ENCODE results near the gene MGMT. TPM values are rescaled to one million over a fixed set of nuclear protein-coding genes. Genes with fewer than 3 reads are reported as not detected.

MGMT gene
- polyA plus RNA-seq, 1 donor from 2014 or later = 0.94 TPM

DNA sequence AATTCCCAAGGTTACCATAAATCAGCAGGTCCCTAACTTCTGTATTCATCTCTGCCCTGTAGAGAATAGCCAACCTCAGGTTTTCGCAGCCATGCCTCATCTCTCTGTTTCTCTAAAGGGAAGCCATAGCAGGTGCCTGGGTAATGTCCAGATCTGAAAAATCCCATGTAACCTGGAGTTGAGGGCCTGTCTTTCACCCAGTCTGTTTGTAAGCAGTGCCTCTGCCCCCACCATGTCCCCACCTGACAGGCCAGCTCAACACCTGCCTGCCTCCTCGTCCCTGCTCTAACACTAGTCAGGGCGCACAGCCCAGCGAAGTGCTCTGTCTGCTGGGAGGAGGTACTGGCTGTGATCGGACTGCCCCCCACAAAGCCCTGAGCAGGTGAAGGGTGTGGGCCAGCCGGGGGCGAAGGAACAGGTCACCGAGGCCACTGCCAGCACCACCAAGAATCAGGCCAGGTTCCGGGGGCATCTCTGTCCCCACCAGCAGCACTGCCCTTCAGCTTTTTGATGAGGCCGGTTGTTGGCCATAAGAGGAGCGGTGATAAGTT, 210.4 kb downstream of the MGMT start:
- Histone ChIP-seq H3K79me2 (replicated peaks; ENCODE audit: insufficient read depth, low read length) (no peaks in the 10 kb centered on the region), H3K9ac (ENCODE audit: low read length) (no peak overlapping the region), H2AFZ (ENCODE audit: low read depth, low read length) (no peak overlapping the region), H3K4me3 (ENCODE audit: low read length) (no peak overlapping the region), H3F3A (ENCODE audit: insufficient read depth, low read length, poor library complexity, severe bottlenecking) (no peaks in the 10 kb centered on the region), H3K27me3 (ENCODE audit: insufficient read depth, low read depth, low read length) (no peaks in the 10 kb centered on the region), H3K36me3 (ENCODE audit: insufficient read depth, low read length) (no peaks in the 10 kb centered on the region), H3K9me3 (ENCODE audit: low read length) (no peaks in the 10 kb centered on the region), H3K27ac (ENCODE audit: low read length) (no peak overlapping the region), H3K9me2 (ENCODE audit: insufficient read depth, low read length) (no peaks in the 10 kb centered on the region), H3K4me2 (ENCODE audit: low read length) (no peak overlapping the region), H4K20me1 (ENCODE audit: insufficient read depth) (no peaks in the 10 kb centered on the region)
- TF ChIP-seq MXI1 (conservative IDR thresholded peaks at IDR 0.05; ENCODE audit: poor library complexity, severe bottlenecking) (no peak), EZH2 (IDR thresholded peaks at IDR 0.05; ENCODE audit: borderline replicate concordance, insufficient read depth, low read length, poor library complexity, severe bottlenecking) (no peak), RAD21 (conservative IDR thresholded peaks at IDR 0.05) (no peak), EP300 (conservative IDR thresholded peaks at IDR 0.05; ENCODE audit: poor library complexity, severe bottlenecking) (no peak), POLR2AphosphoS5 (IDR thresholded peaks at IDR 0.05) (no peak)
- TF ChIP-seq, protein P1, sequence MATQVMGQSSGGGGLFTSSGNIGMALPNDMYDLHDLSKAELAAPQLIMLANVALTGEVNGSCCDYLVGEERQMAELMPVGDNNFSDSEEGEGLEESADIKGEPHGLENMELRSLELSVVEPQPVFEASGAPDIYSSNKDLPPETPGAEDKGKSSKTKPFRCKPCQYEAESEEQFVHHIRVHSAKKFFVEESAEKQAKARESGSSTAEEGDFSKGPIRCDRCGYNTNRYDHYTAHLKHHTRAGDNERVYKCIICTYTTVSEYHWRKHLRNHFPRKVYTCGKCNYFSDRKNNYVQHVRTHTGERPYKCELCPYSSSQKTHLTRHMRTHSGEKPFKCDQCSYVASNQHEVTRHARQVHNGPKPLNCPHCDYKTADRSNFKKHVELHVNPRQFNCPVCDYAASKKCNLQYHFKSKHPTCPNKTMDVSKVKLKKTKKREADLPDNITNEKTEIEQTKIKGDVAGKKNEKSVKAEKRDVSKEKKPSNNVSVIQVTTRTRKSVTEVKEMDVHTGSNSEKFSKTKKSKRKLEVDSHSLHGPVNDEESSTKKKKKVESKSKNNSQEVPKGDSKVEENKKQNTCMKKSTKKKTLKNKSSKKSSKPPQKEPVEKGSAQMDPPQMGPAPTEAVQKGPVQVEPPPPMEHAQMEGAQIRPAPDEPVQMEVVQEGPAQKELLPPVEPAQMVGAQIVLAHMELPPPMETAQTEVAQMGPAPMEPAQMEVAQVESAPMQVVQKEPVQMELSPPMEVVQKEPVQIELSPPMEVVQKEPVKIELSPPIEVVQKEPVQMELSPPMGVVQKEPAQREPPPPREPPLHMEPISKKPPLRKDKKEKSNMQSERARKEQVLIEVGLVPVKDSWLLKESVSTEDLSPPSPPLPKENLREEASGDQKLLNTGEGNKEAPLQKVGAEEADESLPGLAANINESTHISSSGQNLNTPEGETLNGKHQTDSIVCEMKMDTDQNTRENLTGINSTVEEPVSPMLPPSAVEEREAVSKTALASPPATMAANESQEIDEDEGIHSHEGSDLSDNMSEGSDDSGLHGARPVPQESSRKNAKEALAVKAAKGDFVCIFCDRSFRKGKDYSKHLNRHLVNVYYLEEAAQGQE (IDR thresholded peaks at IDR 0.05; ENCODE audit: borderline replicate concordance) = no peak
- TF ChIP-seq, protein P2, sequence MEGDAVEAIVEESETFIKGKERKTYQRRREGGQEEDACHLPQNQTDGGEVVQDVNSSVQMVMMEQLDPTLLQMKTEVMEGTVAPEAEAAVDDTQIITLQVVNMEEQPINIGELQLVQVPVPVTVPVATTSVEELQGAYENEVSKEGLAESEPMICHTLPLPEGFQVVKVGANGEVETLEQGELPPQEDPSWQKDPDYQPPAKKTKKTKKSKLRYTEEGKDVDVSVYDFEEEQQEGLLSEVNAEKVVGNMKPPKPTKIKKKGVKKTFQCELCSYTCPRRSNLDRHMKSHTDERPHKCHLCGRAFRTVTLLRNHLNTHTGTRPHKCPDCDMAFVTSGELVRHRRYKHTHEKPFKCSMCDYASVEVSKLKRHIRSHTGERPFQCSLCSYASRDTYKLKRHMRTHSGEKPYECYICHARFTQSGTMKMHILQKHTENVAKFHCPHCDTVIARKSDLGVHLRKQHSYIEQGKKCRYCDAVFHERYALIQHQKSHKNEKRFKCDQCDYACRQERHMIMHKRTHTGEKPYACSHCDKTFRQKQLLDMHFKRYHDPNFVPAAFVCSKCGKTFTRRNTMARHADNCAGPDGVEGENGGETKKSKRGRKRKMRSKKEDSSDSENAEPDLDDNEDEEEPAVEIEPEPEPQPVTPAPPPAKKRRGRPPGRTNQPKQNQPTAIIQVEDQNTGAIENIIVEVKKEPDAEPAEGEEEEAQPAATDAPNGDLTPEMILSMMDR (IDR thresholded peaks at IDR 0.05; ENCODE audit: poor library complexity, severe bottlenecking) = no peak

DNA sequence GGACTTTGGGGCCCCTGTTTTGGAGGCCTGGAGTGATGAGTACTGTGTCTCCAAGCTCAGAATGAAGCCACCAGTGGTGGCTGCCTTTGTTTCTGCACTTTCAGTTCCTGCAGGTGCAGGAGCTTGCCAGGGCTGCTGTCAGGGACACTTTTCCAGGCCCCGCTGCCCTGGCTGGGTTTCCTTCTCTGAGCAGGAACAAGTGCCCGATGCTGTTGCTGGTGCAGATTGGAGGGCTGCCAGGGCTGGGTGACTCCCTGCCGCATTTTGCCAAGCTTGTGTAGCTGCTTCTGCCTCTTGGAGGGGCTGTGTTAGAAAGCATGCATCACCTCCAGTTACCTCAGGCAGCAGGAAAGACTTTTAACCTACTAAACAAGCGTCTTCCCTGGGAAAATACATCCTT, 211.1 kb downstream of the MGMT start:
- H2AFZ ChIP-seq (ENCODE audit: low read depth, low read length) = no peak overlapping the region
- TF ChIP-seq EZH2 (IDR thresholded peaks at IDR 0.05; ENCODE audit: borderline replicate concordance, insufficient read depth, low read length, poor library complexity, severe bottlenecking) (no peak), TAF1 (IDR thresholded peaks at IDR 0.05; ENCODE audit: low read depth) (no peak), RAD21 (conservative IDR thresholded peaks at IDR 0.05) (no peak), EP300 (conservative IDR thresholded peaks at IDR 0.05; ENCODE audit: poor library complexity, severe bottlenecking) (no peak)
- TF ChIP-seq, protein P2 (IDR thresholded peaks at IDR 0.05; ENCODE audit: poor library complexity, severe bottlenecking) = no peak
- no peaks in the 10 kb centered on the region for H3K9me3 ChIP-seq (ENCODE audit: low read length)
- H3K27ac ChIP-seq (ENCODE audit: low read length) = no peak overlapping the region
- H3K9ac ChIP-seq (ENCODE audit: low read length) = no peak overlapping the region
- H3F3A ChIP-seq (ENCODE audit: insufficient read depth, low read length, poor library complexity, severe bottlenecking) = no peaks in the 10 kb centered on the region
- no peaks in the 10 kb centered on the region for H3K9me2 ChIP-seq (ENCODE audit: insufficient read depth, low read length)
- no peak overlapping the region for H3K4me2 ChIP-seq (ENCODE audit: low read length)
- no peaks in the 10 kb centered on the region for H4K20me1 ChIP-seq (ENCODE audit: insufficient read depth)
- no peaks in the 10 kb centered on the region for H3K36me3 ChIP-seq (ENCODE audit: insufficient read depth, low read length)
- H3K79me2 ChIP-seq (replicated peaks; ENCODE audit: insufficient read depth, low read length) = no peaks in the 10 kb centered on the region
- no peaks in the 10 kb centered on the region for H3K27me3 ChIP-seq (ENCODE audit: insufficient read depth, low read depth, low read length)
- no peak overlapping the region for H3K4me3 ChIP-seq (ENCODE audit: low read length)

All from neural cell (in vitro differentiated cells).